BLaER1 (cell line): ENCODE data around the gene WNT3A.

Experiments used
- H3K27ac ChIP-seq: shearing (Covaris generic); formaldehyde crosslinking; 2 replicates; pipeline ENCODE4 v1.8.1; 2022
- H3K27me3 ChIP-seq: shearing (Covaris generic); formaldehyde crosslinking; 2 replicates; pipeline ENCODE4 v1.8.1; 2022
- H3K36me3 ChIP-seq: shearing (Covaris generic); formaldehyde crosslinking; 2 replicates; pipeline ENCODE4 v1.8.1; 2022
- H3K4me1 ChIP-seq: shearing (Covaris generic); formaldehyde crosslinking; 2 replicates; pipeline ENCODE4 v1.8.1; 2022
- H3K4me2 ChIP-seq: shearing (Covaris generic); formaldehyde crosslinking; 2 replicates; pipeline ENCODE4 v1.8.1; 2022
- H3K4me3 ChIP-seq: shearing (Covaris generic); formaldehyde crosslinking; 2 replicates; pipeline ENCODE4 v1.8.1; 2022
- H3K9ac ChIP-seq: shearing (Covaris generic); formaldehyde crosslinking; 2 replicates; pipeline ENCODE4 v1.8.1; 2022
- H3K9me3 ChIP-seq: shearing (Covaris generic); formaldehyde crosslinking; 2 replicates; pipeline ENCODE4 v1.8.1; 2022
- H4K20me1 ChIP-seq: shearing (Covaris generic); formaldehyde crosslinking; 2 replicates; pipeline ENCODE4 v1.8.1; 2022
- Cebpa-rat ChIP-seq: shearing (Covaris generic); IDR thresholded peaks from 2 replicates; pipeline ENCODE4 v1.8.1; 2022

Gene WNT3A

GRCh38 chr1:228042508-228042907, 35.7 kb downstream of the WNT3A start:
- no peaks in the 10 kb centered on the region for H3K9me3 ChIP-seq
- no peaks in the 10 kb centered on the region for H3K4me1 ChIP-seq
- H3K9ac ChIP-seq, result no peak overlapping the region
- H3K4me3 ChIP-seq, result no peak overlapping the region
- no peaks in the 10 kb centered on the region for H3K27me3 ChIP-seq
- no peaks in the 10 kb centered on the region for H3K36me3 ChIP-seq
- no peak for TF ChIP-seq Cebpa-rat
- no peaks in the 10 kb centered on the region for H4K20me1 ChIP-seq
- no peak overlapping the region for H3K27ac ChIP-seq
- H3K4me2 ChIP-seq, result no peak overlapping the region

GRCh38 chr1:228043281-228043848, 36.6 kb downstream of the WNT3A start:
- TF ChIP-seq Cebpa-rat, result no peak
- H3K9ac ChIP-seq, result no peak overlapping the region
- H3K27me3 ChIP-seq, result no peaks in the 10 kb centered on the region
- no peak overlapping the region for H3K4me2 ChIP-seq
- no peak overlapping the region for H3K4me3 ChIP-seq
- H4K20me1 ChIP-seq, result no peaks in the 10 kb centered on the region
- H3K27ac ChIP-seq, result no peak overlapping the region
- no peaks in the 10 kb centered on the region for H3K36me3 ChIP-seq
- H3K9me3 ChIP-seq, result no peaks in the 10 kb centered on the region
- peaks cover 6% of the 10 kb centered on the region for H3K4me1 ChIP-seq

- no peak overlapping the region for H3K9ac ChIP-seq
- no peak overlapping the region for H3K27ac ChIP-seq
- H3K36me3 ChIP-seq, result no peaks in the 10 kb centered on the region
- no peak overlapping the region for H3K4me2 ChIP-seq
- H3K27me3 ChIP-seq, result no peaks in the 10 kb centered on the region
- TF ChIP-seq Cebpa-rat, result no peak
- H3K9me3 ChIP-seq, result no peaks in the 10 kb centered on the region
- no peaks in the 10 kb centered on the region for H4K20me1 ChIP-seq
- H3K4me1 ChIP-seq, result peaks cover 22% of the 10 kb centered on the region
- no peak overlapping the region for H3K4me3 ChIP-seq
These were observed 38.2 kb downstream of the WNT3A start for GRCh38 chr1:228044961-228045360.

- Histone ChIP-seq H4K20me1 (no peaks in the 10 kb centered on the region), H3K9ac (no peak overlapping the region), H3K27me3 (no peaks in the 10 kb centered on the region), H3K36me3 (no peaks in the 10 kb centered on the region), H3K27ac (no peak overlapping the region), H3K9me3 (peaks cover 1% of the 10 kb centered on the region; the same call in 1 of the 2 replicates), H3K4me3 (no peak overlapping the region), H3K4me2 (no peak overlapping the region), H3K4me1 (peaks cover 26% of the 10 kb centered on the region)
- no peak for TF ChIP-seq Cebpa-rat
These were observed 38.6 kb downstream of the WNT3A start for GRCh38 chr1:228045405-228045804.

GRCh38 chr1:228045871-228046270, 39.1 kb downstream of the WNT3A start:
- peaks cover 27% of the 10 kb centered on the region for H3K4me1 ChIP-seq
- no peaks in the 10 kb centered on the region for H3K27me3 ChIP-seq
- no peak overlapping the region for H3K27ac ChIP-seq
- H3K4me3 ChIP-seq, result no peak overlapping the region
- H3K9me3 ChIP-seq, result peaks cover 6% of the 10 kb centered on the region; the same call in 1 of the 2 replicates
- TF ChIP-seq Cebpa-rat, result no peak
- no peak overlapping the region for H3K9ac ChIP-seq
- H4K20me1 ChIP-seq, result no peaks in the 10 kb centered on the region
- no peaks in the 10 kb centered on the region for H3K36me3 ChIP-seq
- H3K4me2 ChIP-seq, result no peak overlapping the region

GRCh38 chr1:228046421-228047182, 39.8 kb downstream of the WNT3A start:
- H3K4me2 ChIP-seq, result no peak overlapping the region
- no peak overlapping the region for H3K4me3 ChIP-seq
- no peak overlapping the region for H3K27ac ChIP-seq
- no peaks in the 10 kb centered on the region for H4K20me1 ChIP-seq
- no peaks in the 10 kb centered on the region for H3K27me3 ChIP-seq
- no peak for TF ChIP-seq Cebpa-rat
- H3K36me3 ChIP-seq, result no peaks in the 10 kb centered on the region
- H3K4me1 ChIP-seq, result peaks cover 27% of the 10 kb centered on the region
- H3K9ac ChIP-seq, result no peak overlapping the region
- peaks cover 11% of the 10 kb centered on the region for H3K9me3 ChIP-seq

- Histone ChIP-seq H3K9me3 (peaks cover 11% of the 10 kb centered on the region), H3K27ac (no peak overlapping the region), H3K4me1 (peaks cover 27% of the 10 kb centered on the region), H3K4me3 (no peak overlapping the region), H3K36me3 (no peaks in the 10 kb centered on the region), H3K27me3 (no peaks in the 10 kb centered on the region), H3K4me2 (no peak overlapping the region), H4K20me1 (no peaks in the 10 kb centered on the region), H3K9ac (no peak overlapping the region)
- no peak for TF ChIP-seq Cebpa-rat
These were observed 40.3 kb downstream of the WNT3A start for GRCh38 chr1:228047183-228047466.

GRCh38 chr1:228048120-228048519, 41.3 kb downstream of the WNT3A start:
- TF ChIP-seq Cebpa-rat, result no peak
- Histone ChIP-seq H3K4me2 (peak overlapping the region; percentile 63; the same call in 1 of the 2 replicates), H3K27me3 (no peaks in the 10 kb centered on the region)

GRCh38 chr1:228048659-228049298, 42.0 kb downstream of the WNT3A start:
- Histone ChIP-seq H3K9ac (no peak overlapping the region), H3K4me2 (peak overlapping the region; percentile 63), H3K27me3 (no peaks in the 10 kb centered on the region), H3K9me3 (peaks cover 11% of the 10 kb centered on the region), H4K20me1 (no peaks in the 10 kb centered on the region), H3K4me3 (no peak overlapping the region), H3K27ac (peak overlapping the region; percentile 4; the same call in 1 of the 2 replicates), H3K36me3 (no peaks in the 10 kb centered on the region), H3K4me1 (peaks cover 27% of the 10 kb centered on the region)
- no peak for TF ChIP-seq Cebpa-rat

More at GRCh38 chr1:228048120-228048519, 41.3 kb downstream of the WNT3A start:
- H3K4me1 ChIP-seq, result peaks cover 27% of the 10 kb centered on the region
- H3K36me3 ChIP-seq, result no peaks in the 10 kb centered on the region
- H3K9me3 ChIP-seq, result peaks cover 11% of the 10 kb centered on the region
- no peak overlapping the region for H3K27ac ChIP-seq
- H4K20me1 ChIP-seq, result no peaks in the 10 kb centered on the region
- H3K4me3 ChIP-seq, result no peak overlapping the region
- H3K9ac ChIP-seq, result no peak overlapping the region

- Histone ChIP-seq H3K27ac (no peak overlapping the region), H3K9ac (no peak overlapping the region), H3K9me3 (peaks cover 11% of the 10 kb centered on the region), H3K4me1 (peaks cover 27% of the 10 kb centered on the region), H3K4me3 (no peak overlapping the region), H3K4me2 (no peak overlapping the region; the same call in 1 of the 2 replicates), H3K36me3 (no peaks in the 10 kb centered on the region), H3K27me3 (no peaks in the 10 kb centered on the region; the same call in 1 of the 2 replicates), H4K20me1 (no peaks in the 10 kb centered on the region)
- no peak for TF ChIP-seq Cebpa-rat
These were observed 43.9 kb downstream of the WNT3A start for GRCh38 chr1:228050571-228051231.
